IPS-18a (cell line): ENCODE measurements around the gene ISOC1.

Source experiments
- H3K27ac ChIP-seq: one replicate; pipeline ENCODE4 v1.5.1; 2013; ENCODE audit warnings: low read length
- H3K27me3 ChIP-seq: one replicate; pipeline ENCODE4 v1.6.1; 2013; ENCODE audit warnings: mild to moderate bottlenecking, low read length; ENCODE audit not compliant: control insufficient read depth, insufficient read depth
- H3K36me3 ChIP-seq: one replicate; pipeline ENCODE4 v1.6.1; 2013; ENCODE audit warnings: low read depth, low read length; ENCODE audit not compliant: control insufficient read depth
- H3K4me1 ChIP-seq: one replicate; pipeline ENCODE4 v1.6.1; 2013; ENCODE audit warnings: low read depth, low read length; ENCODE audit not compliant: control insufficient read depth
- H3K4me3 ChIP-seq: one replicate; pipeline ENCODE4 v1.5.1; 2013; ENCODE audit warnings: low read length
- H3K9ac ChIP-seq: one replicate; pipeline ENCODE4 v1.6.1; 2013; ENCODE audit warnings: mild to moderate bottlenecking, low read length, moderate library complexity
- H3K9me3 ChIP-seq: one replicate; pipeline ENCODE4 v1.6.1; 2013; ENCODE audit warnings: low read depth, low read length; ENCODE audit not compliant: control insufficient read depth

The ISOC1 gene

DNA sequence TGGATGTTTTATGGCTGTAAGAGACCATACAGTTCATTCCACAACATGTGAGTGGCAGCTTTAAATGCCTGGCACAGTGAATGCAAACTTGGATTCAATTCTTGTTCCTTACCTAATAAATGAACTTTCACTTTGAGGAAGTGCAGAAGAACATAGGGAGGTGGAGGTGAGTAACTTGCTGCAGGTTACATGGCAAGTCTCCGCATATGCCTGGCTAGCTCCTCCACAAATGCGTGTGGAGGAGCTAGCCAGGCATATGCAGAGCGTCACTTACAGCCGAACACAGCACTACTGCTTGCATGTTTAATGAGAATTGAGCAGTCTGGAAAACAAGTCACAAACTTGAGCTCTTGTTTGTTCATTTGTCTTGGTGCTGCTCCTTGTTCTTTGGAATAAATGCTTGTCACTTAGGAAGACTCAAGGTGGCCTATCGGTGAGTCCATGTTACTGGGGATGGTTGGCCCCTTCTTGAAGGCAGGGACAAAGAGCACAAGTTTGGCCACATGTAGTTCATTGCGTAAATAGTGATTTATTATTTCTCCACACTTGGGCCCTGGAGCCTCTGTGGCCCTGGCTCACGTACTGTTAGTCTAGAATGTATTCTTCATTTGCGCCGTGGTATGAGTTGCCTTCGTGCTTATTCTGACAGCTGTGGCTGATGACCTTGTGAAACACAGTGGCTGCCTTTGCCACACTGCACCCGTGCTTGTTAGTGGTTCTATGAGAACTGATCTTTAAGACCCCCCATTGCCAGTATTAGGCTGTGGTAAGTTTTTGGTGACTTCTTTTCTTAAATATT lies 3.1 kb downstream of the ISOC1 start:
- Histone ChIP-seq H3K9ac (no peak overlapping the region), H3K27me3 (peaks cover 25% of the 10 kb centered on the region), H3K9me3 (no peaks in the 10 kb centered on the region), H3K4me1 (peaks cover 18% of the 10 kb centered on the region), H3K4me3 (no peak overlapping the region), H3K27ac (no peak overlapping the region), H3K36me3 (no peaks in the 10 kb centered on the region)

DNA sequence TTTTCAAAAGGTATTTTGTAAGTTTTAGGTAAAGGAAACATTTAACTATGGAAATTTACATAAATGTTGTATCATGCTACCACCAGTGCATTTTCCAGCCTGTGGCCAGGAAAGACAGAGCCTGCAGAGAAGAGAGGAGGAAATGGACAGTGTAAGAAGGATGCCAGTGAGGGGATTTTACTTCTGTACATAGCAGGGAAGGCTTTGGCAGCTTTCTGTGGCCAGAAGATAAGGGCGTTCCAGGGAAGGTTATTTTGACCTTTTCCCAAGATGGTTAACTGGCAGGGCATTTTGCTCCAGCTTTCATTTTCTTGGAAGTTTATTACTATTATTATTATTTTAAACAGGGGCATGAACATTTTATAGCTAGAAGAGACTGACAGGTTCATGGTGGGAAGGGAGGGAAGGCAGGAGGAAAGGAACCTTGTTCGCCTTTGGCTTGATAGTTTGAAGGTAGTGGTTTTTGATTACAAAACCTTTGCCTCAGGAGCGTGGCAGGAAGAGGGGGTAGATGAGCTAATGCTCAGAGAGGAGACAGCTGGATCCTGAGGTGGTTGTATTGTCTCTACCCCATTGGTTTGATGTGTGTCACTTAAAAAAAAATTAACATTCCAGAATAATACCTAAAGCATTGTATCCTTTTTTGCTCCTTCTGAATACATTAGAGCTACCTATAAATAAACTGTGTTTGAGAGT lies 4.1 kb downstream of the ISOC1 start:
- Histone ChIP-seq H3K27me3 (peaks cover 16% of the 10 kb centered on the region), H3K4me1 (peaks cover 18% of the 10 kb centered on the region), H3K9ac (no peak overlapping the region), H3K36me3 (no peaks in the 10 kb centered on the region), H3K9me3 (no peaks in the 10 kb centered on the region), H3K27ac (no peak overlapping the region), H3K4me3 (no peak overlapping the region)

DNA sequence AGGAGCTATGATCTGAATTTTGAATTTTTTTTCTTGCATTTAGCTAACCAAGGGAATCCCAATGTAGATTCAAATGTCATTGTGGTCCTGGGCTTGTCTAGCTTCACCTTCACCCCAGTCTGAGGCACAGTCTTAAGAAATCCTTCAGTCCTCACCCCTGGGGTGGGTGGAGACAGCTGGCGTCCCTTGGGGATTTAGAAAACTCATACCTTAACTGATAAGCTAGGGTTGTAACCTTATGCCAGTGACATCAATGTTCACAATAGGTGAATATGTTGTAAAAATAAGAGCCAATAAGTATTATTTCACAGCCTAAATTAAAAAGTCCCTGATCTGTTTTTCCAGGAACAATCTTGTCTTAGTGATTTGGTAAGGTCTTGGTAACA lies 4.6 kb downstream of the ISOC1 start:
- H3K27me3 ChIP-seq: peaks cover 13% of the 10 kb centered on the region
- no peak overlapping the region for H3K9ac ChIP-seq
- no peaks in the 10 kb centered on the region for H3K36me3 ChIP-seq
- no peak overlapping the region for H3K27ac ChIP-seq
- H3K9me3 ChIP-seq: no peaks in the 10 kb centered on the region
- no peak overlapping the region for H3K4me3 ChIP-seq
- H3K4me1 ChIP-seq: peaks cover 17% of the 10 kb centered on the region

DNA sequence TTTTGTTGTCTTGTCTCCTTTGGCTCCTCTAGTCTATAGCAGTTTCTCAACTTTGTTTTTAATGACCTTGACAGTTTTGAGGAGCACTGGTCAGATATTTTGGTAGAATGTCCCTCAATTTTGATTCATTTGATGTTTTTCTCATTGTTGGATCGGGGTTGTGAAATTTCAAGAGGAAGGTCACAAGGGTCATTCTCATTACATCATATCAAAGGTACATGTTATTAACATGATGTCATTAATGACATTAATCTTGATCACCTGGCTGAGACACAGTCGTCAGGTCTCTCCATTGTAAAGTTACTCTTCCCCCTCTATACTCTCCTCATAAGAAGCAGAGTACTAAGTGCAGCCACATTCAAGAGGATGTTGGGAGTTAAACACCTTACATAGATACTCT lies 7.2 kb downstream of the ISOC1 start:
- no peaks in the 10 kb centered on the region for H3K9me3 ChIP-seq
- H3K4me1 ChIP-seq: peaks cover 9% of the 10 kb centered on the region
- H3K4me3 ChIP-seq: no peak overlapping the region
- no peak overlapping the region for H3K27ac ChIP-seq
- no peaks in the 10 kb centered on the region for H3K27me3 ChIP-seq
- peaks cover 6% of the 10 kb centered on the region for H3K36me3 ChIP-seq
- no peak overlapping the region for H3K9ac ChIP-seq

DNA sequence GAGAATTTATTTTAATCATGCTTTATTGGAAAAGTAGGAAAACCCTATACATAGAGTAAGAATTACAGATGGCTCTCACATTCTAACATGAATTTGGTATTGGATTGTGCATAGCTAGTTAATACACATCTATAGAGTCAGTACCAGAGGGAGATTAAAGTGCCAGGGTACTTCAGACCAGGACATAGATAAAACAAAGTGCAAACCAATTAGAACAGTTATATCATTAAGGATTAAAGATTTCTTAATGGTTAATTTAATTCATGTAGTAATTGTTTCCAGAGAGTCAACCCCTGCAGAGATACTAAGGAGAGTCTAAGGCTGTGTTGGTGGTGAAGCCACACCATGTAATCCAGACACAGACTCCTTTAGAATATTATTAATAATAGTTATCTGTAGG lies 8.8 kb downstream of the ISOC1 start:
- Histone ChIP-seq H3K36me3 (peaks cover 10% of the 10 kb centered on the region), H3K4me1 (peaks cover 9% of the 10 kb centered on the region), H3K4me3 (no peak overlapping the region), H3K27me3 (no peaks in the 10 kb centered on the region), H3K27ac (no peak overlapping the region), H3K9ac (no peak overlapping the region), H3K9me3 (no peaks in the 10 kb centered on the region)

DNA sequence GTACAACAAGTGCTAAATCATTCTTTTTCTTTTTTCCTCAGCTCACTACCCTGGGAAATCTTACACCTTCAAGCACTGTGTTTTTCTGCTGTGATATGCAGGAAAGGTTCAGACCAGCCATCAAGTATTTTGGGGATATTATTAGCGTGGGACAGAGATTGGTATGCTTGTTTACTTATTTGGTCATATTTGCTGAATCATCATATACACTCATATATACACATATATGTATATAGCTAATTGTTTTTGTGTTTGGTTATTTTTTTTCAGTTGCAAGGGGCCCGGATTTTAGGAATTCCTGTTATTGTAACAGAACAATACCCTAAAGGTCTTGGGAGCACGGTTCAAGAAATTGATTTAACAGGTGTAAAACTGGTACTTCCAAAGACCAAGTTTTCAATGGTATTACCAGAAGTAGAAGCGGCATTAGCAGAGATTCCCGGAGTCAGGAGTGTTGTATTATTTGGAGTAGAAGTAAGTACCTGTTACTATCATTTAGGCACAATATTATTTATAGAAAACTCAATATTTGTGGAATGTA lies 10.4 kb downstream of the ISOC1 start:
- Histone ChIP-seq H3K9me3 (no peaks in the 10 kb centered on the region), H3K4me3 (no peak overlapping the region), H3K4me1 (peaks cover 4% of the 10 kb centered on the region), H3K36me3 (peaks cover 10% of the 10 kb centered on the region), H3K27ac (no peak overlapping the region), H3K9ac (no peak overlapping the region), H3K27me3 (no peaks in the 10 kb centered on the region)

DNA sequence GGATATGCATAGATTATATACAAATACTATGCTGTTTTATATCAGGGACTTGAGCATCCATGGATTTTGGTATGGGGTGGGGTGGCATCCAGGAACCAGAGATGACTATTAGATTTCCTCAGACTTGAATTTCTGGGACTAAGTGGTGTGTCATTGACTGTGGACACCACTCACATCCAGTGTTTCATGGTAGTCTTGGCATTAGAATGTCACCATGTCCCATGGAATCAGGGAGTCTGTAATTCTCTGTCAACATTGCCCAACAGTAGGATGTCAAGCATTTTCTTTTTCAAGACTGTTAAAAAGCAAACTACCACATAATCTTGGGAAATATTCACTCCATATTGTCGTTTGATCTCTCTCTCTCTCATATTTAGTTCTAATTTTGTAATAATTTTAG lies 13.1 kb downstream of the ISOC1 start:
- Histone ChIP-seq H3K9me3 (no peaks in the 10 kb centered on the region), H3K27me3 (no peaks in the 10 kb centered on the region), H3K36me3 (peaks cover 10% of the 10 kb centered on the region), H3K27ac (no peak overlapping the region), H3K4me3 (no peak overlapping the region), H3K9ac (no peak overlapping the region), H3K4me1 (peaks cover 4% of the 10 kb centered on the region)

DNA sequence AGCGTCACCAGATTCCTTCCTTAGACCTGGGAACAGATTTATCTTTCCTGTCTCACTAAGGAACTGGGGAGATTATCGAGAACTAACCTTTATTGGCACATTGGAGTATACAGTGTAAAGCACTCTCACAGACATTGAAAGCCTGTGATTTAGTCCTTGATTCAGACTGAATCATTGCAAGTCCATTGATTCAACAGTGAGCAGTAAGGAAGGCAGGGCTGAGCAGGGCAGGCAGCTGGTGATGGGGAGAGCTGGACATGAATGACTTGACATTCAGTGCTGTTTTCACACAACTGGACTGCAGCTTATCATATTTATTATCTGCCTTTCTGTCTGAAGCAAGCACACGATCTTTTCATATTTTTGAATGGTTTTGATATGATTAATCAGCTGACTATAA lies 16.2 kb downstream of the ISOC1 start:
- Histone ChIP-seq H3K27ac (no peak overlapping the region), H3K9me3 (no peaks in the 10 kb centered on the region), H3K4me3 (no peak overlapping the region), H3K4me1 (peaks cover 9% of the 10 kb centered on the region), H3K27me3 (no peaks in the 10 kb centered on the region), H3K36me3 (peaks cover 10% of the 10 kb centered on the region), H3K9ac (no peak overlapping the region)

DNA sequence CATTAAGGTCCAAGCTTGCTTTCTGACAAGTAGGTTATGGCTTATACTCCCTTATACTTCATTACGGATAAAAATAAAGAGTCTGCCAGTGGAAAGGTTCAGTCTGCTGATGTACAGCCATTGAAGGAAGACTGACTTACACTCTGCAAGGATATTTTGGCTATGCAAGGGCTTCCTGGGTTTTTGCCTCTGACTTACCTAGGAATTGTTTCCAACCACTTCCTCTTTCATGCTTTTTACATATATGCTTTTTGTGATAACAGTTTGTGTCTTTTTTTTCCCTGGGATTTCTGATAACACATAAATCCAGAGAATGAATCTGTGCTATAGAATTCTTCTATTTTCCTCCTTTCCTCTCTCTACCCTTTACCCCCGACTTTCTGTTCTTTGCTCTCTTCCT lies 16.8 kb downstream of the ISOC1 start:
- Histone ChIP-seq H3K4me1 (peaks cover 9% of the 10 kb centered on the region), H3K27ac (no peak overlapping the region), H3K4me3 (no peak overlapping the region), H3K9me3 (no peaks in the 10 kb centered on the region), H3K9ac (no peak overlapping the region), H3K36me3 (peaks cover 7% of the 10 kb centered on the region), H3K27me3 (no peaks in the 10 kb centered on the region)

DNA sequence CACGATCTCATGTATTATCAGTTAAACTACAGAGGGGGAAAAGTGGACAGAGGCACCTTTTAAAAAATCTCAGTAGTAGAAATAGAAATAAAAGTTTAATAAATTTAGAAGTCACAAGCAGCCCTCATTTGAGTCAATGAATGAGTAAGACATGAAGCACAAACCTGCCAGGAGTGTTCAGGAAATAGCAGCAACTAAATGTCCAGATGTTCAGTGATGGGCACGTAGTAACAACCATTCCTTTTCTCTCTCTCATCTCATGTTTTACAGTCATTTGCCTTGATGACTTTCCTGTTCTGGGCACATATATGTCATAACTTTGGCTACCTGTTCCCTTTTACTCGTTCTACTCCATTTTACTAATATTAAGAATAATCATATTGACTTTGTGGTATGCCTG lies 17.7 kb downstream of the ISOC1 start:
- Histone ChIP-seq H3K4me3 (no peak overlapping the region), H3K9ac (no peak overlapping the region), H3K36me3 (no peaks in the 10 kb centered on the region), H3K9me3 (no peaks in the 10 kb centered on the region), H3K27me3 (no peaks in the 10 kb centered on the region), H3K27ac (no peak overlapping the region), H3K4me1 (peaks cover 9% of the 10 kb centered on the region)

DNA sequence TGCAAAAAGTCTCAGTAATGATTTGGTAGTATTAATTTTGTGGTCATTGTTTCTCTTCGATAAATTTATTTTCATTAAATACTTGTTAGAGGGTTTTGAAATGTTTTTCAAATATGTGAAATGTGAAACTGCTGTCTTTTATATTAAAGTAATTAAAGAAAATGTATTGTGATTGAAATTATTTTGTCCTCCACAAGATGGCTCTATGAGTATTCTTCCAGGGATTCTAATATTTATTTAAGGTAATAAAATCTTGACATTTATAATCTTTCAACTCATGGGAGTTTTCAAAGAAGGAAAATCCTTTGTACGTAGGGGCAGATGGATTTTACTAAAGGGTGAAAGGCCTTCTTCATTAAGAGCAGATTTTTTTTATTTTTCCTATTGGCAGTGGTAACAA lies 19.3 kb downstream of the ISOC1 start:
- Histone ChIP-seq H3K4me3 (no peak overlapping the region), H3K9me3 (no peaks in the 10 kb centered on the region), H3K9ac (no peak overlapping the region)

More for the DNA sequence above, 19.3 kb downstream of the ISOC1 start:
- H3K27me3 ChIP-seq: no peaks in the 10 kb centered on the region
- H3K27ac ChIP-seq: no peak overlapping the region
- peaks cover 9% of the 10 kb centered on the region for H3K4me1 ChIP-seq
- H3K36me3 ChIP-seq: no peaks in the 10 kb centered on the region
